Measurements from ENCODE around the gene OR52L1. TPM values are rescaled to one million over a fixed set of nuclear protein-coding genes. Genes with fewer than 3 reads are reported as not detected.

Gene OR52L1
- polyA plus RNA-seq, 1 donor from 2014 or later, result not detected

DNA sequence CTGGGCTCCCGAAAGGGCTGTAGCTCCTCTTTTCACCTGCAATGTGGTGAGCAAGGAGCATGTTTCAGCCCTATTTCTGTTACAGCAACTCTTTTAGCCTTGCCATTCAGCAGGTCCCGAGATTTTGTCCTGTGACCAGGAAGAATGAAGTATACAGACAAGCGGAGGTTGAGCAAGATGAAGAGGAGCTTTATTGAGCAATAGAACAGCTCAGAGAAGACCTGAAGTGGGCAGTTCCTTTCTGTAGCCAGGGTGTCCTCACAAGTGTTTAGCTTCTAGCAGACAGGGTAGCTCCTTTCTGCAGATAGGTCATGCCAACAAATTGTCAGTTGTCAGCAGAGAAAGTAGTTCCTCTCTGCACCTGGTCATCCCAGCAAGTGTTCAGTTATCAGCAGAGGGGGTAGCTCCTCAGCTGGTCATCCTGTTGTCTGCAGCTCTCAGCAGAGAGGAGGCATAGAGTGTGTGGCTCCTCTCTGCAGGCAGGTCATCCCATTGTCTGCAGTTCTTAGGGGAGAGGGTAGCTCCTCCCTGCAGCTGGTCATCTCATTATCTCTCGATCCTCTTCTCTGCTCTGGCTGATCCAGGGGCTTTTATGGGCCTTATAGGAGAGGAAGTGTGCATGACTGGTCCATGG is 25.4 kb upstream of the OR52L1 start:
- H3K4me3 ChIP-seq (ENCODE audit: low read length), result no peak overlapping the region
- H4K20me1 ChIP-seq (ENCODE audit: insufficient read depth), result no peaks in the 10 kb centered on the region
- no peak overlapping the region for H2AFZ ChIP-seq (ENCODE audit: low read depth, low read length)
- H3K9ac ChIP-seq (ENCODE audit: low read length), result no peak overlapping the region
- no peaks in the 10 kb centered on the region for H3K79me2 ChIP-seq (replicated peaks; ENCODE audit: insufficient read depth, low read length)
- H3K27me3 ChIP-seq (ENCODE audit: insufficient read depth, low read depth, low read length), result no peaks in the 10 kb centered on the region
- H3F3A ChIP-seq (ENCODE audit: insufficient read depth, low read length, poor library complexity, severe bottlenecking), result no peaks in the 10 kb centered on the region
- no peaks in the 10 kb centered on the region for H3K9me3 ChIP-seq (ENCODE audit: low read length)
- H3K27ac ChIP-seq (ENCODE audit: low read length), result no peak overlapping the region
- H3K9me2 ChIP-seq (ENCODE audit: insufficient read depth, low read length), result no peaks in the 10 kb centered on the region
- H3K4me2 ChIP-seq (ENCODE audit: low read length), result no peak overlapping the region
- TF ChIP-seq EZH2 (IDR thresholded peaks at IDR 0.05; ENCODE audit: borderline replicate concordance, insufficient read depth, low read length, poor library complexity, severe bottlenecking), result no peak
- TF ChIP-seq, protein P1, sequence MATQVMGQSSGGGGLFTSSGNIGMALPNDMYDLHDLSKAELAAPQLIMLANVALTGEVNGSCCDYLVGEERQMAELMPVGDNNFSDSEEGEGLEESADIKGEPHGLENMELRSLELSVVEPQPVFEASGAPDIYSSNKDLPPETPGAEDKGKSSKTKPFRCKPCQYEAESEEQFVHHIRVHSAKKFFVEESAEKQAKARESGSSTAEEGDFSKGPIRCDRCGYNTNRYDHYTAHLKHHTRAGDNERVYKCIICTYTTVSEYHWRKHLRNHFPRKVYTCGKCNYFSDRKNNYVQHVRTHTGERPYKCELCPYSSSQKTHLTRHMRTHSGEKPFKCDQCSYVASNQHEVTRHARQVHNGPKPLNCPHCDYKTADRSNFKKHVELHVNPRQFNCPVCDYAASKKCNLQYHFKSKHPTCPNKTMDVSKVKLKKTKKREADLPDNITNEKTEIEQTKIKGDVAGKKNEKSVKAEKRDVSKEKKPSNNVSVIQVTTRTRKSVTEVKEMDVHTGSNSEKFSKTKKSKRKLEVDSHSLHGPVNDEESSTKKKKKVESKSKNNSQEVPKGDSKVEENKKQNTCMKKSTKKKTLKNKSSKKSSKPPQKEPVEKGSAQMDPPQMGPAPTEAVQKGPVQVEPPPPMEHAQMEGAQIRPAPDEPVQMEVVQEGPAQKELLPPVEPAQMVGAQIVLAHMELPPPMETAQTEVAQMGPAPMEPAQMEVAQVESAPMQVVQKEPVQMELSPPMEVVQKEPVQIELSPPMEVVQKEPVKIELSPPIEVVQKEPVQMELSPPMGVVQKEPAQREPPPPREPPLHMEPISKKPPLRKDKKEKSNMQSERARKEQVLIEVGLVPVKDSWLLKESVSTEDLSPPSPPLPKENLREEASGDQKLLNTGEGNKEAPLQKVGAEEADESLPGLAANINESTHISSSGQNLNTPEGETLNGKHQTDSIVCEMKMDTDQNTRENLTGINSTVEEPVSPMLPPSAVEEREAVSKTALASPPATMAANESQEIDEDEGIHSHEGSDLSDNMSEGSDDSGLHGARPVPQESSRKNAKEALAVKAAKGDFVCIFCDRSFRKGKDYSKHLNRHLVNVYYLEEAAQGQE (IDR thresholded peaks at IDR 0.05; ENCODE audit: borderline replicate concordance), result no peak
- no peak for TF ChIP-seq EP300 (conservative IDR thresholded peaks at IDR 0.05; ENCODE audit: poor library complexity, severe bottlenecking)
- TF ChIP-seq RAD21 (conservative IDR thresholded peaks at IDR 0.05), result no peak
- no peak for TF ChIP-seq MXI1 (conservative IDR thresholded peaks at IDR 0.05; ENCODE audit: poor library complexity, severe bottlenecking)
- TF ChIP-seq TAF1 (IDR thresholded peaks at IDR 0.05; ENCODE audit: low read depth), result no peak
- no peak for TF ChIP-seq POLR2AphosphoS5 (IDR thresholded peaks at IDR 0.05)
- TF ChIP-seq, protein P2, sequence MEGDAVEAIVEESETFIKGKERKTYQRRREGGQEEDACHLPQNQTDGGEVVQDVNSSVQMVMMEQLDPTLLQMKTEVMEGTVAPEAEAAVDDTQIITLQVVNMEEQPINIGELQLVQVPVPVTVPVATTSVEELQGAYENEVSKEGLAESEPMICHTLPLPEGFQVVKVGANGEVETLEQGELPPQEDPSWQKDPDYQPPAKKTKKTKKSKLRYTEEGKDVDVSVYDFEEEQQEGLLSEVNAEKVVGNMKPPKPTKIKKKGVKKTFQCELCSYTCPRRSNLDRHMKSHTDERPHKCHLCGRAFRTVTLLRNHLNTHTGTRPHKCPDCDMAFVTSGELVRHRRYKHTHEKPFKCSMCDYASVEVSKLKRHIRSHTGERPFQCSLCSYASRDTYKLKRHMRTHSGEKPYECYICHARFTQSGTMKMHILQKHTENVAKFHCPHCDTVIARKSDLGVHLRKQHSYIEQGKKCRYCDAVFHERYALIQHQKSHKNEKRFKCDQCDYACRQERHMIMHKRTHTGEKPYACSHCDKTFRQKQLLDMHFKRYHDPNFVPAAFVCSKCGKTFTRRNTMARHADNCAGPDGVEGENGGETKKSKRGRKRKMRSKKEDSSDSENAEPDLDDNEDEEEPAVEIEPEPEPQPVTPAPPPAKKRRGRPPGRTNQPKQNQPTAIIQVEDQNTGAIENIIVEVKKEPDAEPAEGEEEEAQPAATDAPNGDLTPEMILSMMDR (IDR thresholded peaks at IDR 0.05; ENCODE audit: poor library complexity, severe bottlenecking), result no peak
- TF ChIP-seq SMC3 (conservative IDR thresholded peaks at IDR 0.05; ENCODE audit: poor library complexity), result no peak
- H3K36me3 ChIP-seq (ENCODE audit: insufficient read depth, low read length), result no peaks in the 10 kb centered on the region

DNA sequence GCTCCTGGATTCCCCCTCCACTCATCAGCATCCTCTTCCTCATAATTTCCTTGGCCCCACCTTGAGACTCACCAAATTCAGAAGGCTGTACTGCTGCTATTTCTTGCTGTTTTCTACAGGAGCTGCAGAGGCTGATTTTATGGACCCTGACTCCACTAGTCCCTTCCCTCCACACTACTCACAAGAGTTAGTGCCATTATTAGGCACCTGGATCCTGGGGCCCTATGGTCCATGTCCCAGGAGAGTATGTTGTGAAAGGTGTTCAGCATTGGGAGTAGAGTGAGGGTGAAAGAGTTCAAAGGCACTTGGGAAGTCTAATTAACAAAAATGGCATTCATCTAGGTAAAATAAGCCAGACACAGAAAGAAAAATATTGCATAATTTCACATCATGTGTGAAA is 20.1 kb upstream of the OR52L1 start, which contains the start of gene OR56A4:
Gene OR56A4 (minus strand): TSS at position 101 of the 400 bp plus-strand sequence. CDS start 3,954 bp downstream, outside the sequence.
- no peaks in the 10 kb centered on the region for H3F3A ChIP-seq (ENCODE audit: insufficient read depth, low read length, poor library complexity, severe bottlenecking)
- no peak within 1 kb of the TSS for H3K27ac ChIP-seq (ENCODE audit: low read length)
- no peaks in the 10 kb centered on the region for H3K9me3 ChIP-seq (ENCODE audit: low read length)
- H2AFZ ChIP-seq (ENCODE audit: low read depth, low read length), result no peak within 1 kb of the TSS
- no peaks in the 10 kb centered on the region for H3K79me2 ChIP-seq (replicated peaks; ENCODE audit: insufficient read depth, low read length)
- no peak within 1 kb of the TSS for H3K4me2 ChIP-seq (ENCODE audit: low read length)
- no peak within 1 kb of the TSS for H3K9ac ChIP-seq (ENCODE audit: low read length)
- H3K9me2 ChIP-seq (ENCODE audit: insufficient read depth, low read length), result no peaks in the 10 kb centered on the region
- H3K4me3 ChIP-seq (ENCODE audit: low read length), result no peak within 1 kb of the TSS
- H4K20me1 ChIP-seq (ENCODE audit: insufficient read depth), result no peaks in the 10 kb centered on the region
- H3K36me3 ChIP-seq (ENCODE audit: insufficient read depth, low read length), result no peaks in the 10 kb centered on the region
- H3K27me3 ChIP-seq (ENCODE audit: insufficient read depth, low read depth, low read length), result no peaks in the 10 kb centered on the region
- TF ChIP-seq EP300 (conservative IDR thresholded peaks at IDR 0.05; ENCODE audit: poor library complexity, severe bottlenecking), result no peak
- TF ChIP-seq, protein P1 (IDR thresholded peaks at IDR 0.05; ENCODE audit: borderline replicate concordance), result no peak
- no peak for TF ChIP-seq RAD21 (conservative IDR thresholded peaks at IDR 0.05)
- no peak for TF ChIP-seq MXI1 (conservative IDR thresholded peaks at IDR 0.05; ENCODE audit: poor library complexity, severe bottlenecking)
- TF ChIP-seq POLR2AphosphoS5 (IDR thresholded peaks at IDR 0.05), result no peak
- no peak for TF ChIP-seq SMC3 (conservative IDR thresholded peaks at IDR 0.05; ENCODE audit: poor library complexity)
